MM.1S (cell line): ENCODE results near the gene NPVF.
A peak's percentile ranks its signal among the peaks of the same experiment; 100 is the strongest.

Experiments
- CTCF ChIP-seq: fragments of 300-600 bp; sonication (generic); IDR thresholded peaks from 2 replicates; pipeline ENCODE4 v1.5.1; 2016; ENCODE audit warnings: antibody characterized with exemption, low read length, mixed read lengths
- EZH2 ChIP-seq: fragments of 300-600 bp; sonication (generic); optimal IDR thresholded peaks from 2 replicates; pipeline ENCODE3; 2017; ENCODE audit warnings: low read depth, mild to moderate bottlenecking, antibody characterized with exemption, low read length, mixed read lengths
- EZH2phosphoT487 ChIP-seq: fragments of 300-600 bp; sonication (generic); IDR thresholded peaks from 2 replicates; pipeline ENCODE4 v1.6.1; 2018; ENCODE audit warnings: antibody characterized with exemption, low read length

- TF ChIP-seq CTCF (peak; percentile 20), EZH2phosphoT487 (no peak), EZH2 (no peak)
Observed at GRCh38 chr7:25215694-25216335, 12.5 kb downstream of the NPVF start.
